Prostate gland (tissue), 2 donors: ENCODE measurements around the gene ADPRHL1.

Experiments used
- CTCF ChIP-seq, 4 experiments: fragments of 200-600 bp in 2 of 4; fragments of 450-650 bp in 2 of 4; sonication (generic) in 2 of 4; IDR thresholded peaks; 1 replicate in 3 of 4; 2 replicates in 1 of 4; pipeline ENCODE4 v1.5.1; 2016 to 2019; ENCODE audit warnings: antibody characterized with exemption in 4 of 4, mild to moderate bottlenecking in 2 of 4, moderate library complexity in 2 of 4
- POLR2A ChIP-seq: fragments of 450-650 bp; IDR thresholded peaks from one replicate; pipeline ENCODE4 v1.6.1; 2016; ENCODE audit warnings: antibody characterized with exemption, mild to moderate bottlenecking
- POLR2AphosphoS5 ChIP-seq: sonication (generic); formaldehyde crosslinking; IDR thresholded peaks from one replicate; pipeline ENCODE4 v1.6.1; 2017; ENCODE audit warnings: antibody characterized with exemption

GRCh38 chr13:113378825-113379224 lies 74.5 kb downstream of the ADPRHL1 start:
- no peak for TF ChIP-seq CTCF (IDR thresholded peaks at IDR 0.05)
- no peak for TF ChIP-seq POLR2A
- no peak for TF ChIP-seq POLR2AphosphoS5
